ENCODE data around the gene RAB11FIP2.

The RAB11FIP2 gene

DNA sequence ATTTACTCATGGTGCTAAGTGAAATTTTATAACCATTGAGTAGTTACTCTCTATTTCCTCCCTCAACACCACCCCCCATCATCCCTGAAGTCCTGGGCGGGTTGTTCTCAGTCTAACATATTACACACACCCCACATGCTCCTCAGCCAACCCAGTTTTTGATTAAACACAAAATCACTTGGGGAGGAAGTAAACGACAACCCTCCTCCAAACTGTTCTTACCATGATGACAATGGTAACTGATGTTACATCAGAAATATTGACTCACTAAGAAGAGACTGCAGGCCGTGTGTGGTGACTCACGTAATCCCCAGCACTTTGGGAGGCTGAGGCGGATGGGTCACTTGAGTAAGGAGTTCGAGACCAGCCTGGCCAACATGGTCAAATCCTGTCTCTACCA is 44.2 kb downstream of the RAB11FIP2 start:
- H3K9ac ChIP-seq: no peak overlapping the region
- H3K4me1 ChIP-seq: no peaks in the 10 kb centered on the region
- no peaks in the 10 kb centered on the region for H3K79me2 ChIP-seq
- no peaks in the 10 kb centered on the region for H3K27me3 ChIP-seq (ENCODE audit: control insufficient read depth, insufficient read depth, low read length)
- H2AFZ ChIP-seq: no peak overlapping the region
- no peak overlapping the region for H3K4me3 ChIP-seq (ENCODE audit: low read depth, low read length)
- H3K4me2 ChIP-seq (ENCODE audit: low read length): no peak overlapping the region
- TF ChIP-seq, protein P1, sequence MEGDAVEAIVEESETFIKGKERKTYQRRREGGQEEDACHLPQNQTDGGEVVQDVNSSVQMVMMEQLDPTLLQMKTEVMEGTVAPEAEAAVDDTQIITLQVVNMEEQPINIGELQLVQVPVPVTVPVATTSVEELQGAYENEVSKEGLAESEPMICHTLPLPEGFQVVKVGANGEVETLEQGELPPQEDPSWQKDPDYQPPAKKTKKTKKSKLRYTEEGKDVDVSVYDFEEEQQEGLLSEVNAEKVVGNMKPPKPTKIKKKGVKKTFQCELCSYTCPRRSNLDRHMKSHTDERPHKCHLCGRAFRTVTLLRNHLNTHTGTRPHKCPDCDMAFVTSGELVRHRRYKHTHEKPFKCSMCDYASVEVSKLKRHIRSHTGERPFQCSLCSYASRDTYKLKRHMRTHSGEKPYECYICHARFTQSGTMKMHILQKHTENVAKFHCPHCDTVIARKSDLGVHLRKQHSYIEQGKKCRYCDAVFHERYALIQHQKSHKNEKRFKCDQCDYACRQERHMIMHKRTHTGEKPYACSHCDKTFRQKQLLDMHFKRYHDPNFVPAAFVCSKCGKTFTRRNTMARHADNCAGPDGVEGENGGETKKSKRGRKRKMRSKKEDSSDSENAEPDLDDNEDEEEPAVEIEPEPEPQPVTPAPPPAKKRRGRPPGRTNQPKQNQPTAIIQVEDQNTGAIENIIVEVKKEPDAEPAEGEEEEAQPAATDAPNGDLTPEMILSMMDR (IDR thresholded peaks at IDR 0.05): no peak
- H3K36me3 ChIP-seq (ENCODE audit: control insufficient read depth, insufficient read depth, low read length): no peaks in the 10 kb centered on the region
- no peak overlapping the region for H3K27ac ChIP-seq
- H3K9me3 ChIP-seq (ENCODE audit: control insufficient read depth, low read length): no peaks in the 10 kb centered on the region

- Histone ChIP-seq H3K4me2 (ENCODE audit: low read length) (no peak overlapping the region), H3K4me3 (ENCODE audit: low read depth, low read length) (no peak overlapping the region), H3K36me3 (ENCODE audit: control insufficient read depth, insufficient read depth, low read length) (no peaks in the 10 kb centered on the region), H2AFZ (no peak overlapping the region), H3K9me3 (ENCODE audit: control insufficient read depth, low read length) (no peaks in the 10 kb centered on the region), H3K79me2 (no peaks in the 10 kb centered on the region), H3K27ac (no peak overlapping the region), H3K9ac (no peak overlapping the region), H3K4me1 (no peaks in the 10 kb centered on the region), H3K27me3 (ENCODE audit: control insufficient read depth, insufficient read depth, low read length) (no peaks in the 10 kb centered on the region)
- TF ChIP-seq, protein P1 (IDR thresholded peaks at IDR 0.05): no peak
Measured at GRCh38 chr10:117997673-117998072, 49.1 kb downstream of the RAB11FIP2 start.

DNA sequence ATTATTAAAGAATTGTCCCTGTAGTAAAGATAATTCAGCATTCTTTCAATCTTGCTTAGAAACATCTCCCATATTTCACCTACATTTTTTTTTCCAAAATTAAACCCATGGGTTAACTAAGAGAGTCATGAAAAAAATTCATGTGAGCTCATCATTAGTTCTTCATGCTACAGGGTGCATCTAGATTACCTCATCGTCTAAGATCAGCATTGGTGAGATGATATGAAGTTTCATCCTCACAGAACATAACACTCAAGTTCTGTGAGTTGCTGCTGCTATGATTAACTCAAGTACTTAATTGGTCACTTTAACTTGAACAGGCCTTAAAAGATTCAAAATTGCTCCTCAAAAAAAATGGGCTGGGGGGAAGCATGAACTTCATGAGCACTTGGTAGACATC is 50.0 kb downstream of the RAB11FIP2 start:
- Histone ChIP-seq H3K9me3 (ENCODE audit: control insufficient read depth, low read length) (no peaks in the 10 kb centered on the region), H3K4me2 (ENCODE audit: low read length) (no peak overlapping the region), H3K79me2 (no peaks in the 10 kb centered on the region), H3K27me3 (ENCODE audit: control insufficient read depth, insufficient read depth, low read length) (no peaks in the 10 kb centered on the region), H3K9ac (no peak overlapping the region), H3K4me1 (no peaks in the 10 kb centered on the region), H2AFZ (no peak overlapping the region), H3K36me3 (ENCODE audit: control insufficient read depth, insufficient read depth, low read length) (no peaks in the 10 kb centered on the region), H3K4me3 (ENCODE audit: low read depth, low read length) (no peak overlapping the region), H3K27ac (no peak overlapping the region)
- TF ChIP-seq, protein P1 (IDR thresholded peaks at IDR 0.05): no peak

DNA sequence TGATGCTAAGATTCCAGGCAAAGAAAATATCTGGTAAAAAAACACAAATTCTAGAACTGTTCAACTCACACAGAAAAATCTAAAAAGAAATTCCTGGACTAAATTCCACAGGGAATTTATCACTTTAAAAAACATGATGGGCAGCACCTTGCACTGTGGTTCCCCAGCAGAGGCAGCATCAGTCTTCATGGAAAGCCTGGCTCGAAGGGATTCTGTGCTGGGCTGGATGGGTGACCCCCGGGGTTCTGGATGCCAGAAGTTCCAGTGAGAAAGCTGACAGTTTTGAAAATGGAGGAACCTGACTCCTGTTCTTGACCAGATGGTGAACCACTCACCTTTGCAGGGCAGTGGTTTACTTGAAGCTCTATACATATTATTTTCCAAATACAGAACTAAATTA is 52.0 kb downstream of the RAB11FIP2 start:
- Histone ChIP-seq H2AFZ (no peak overlapping the region), H3K36me3 (ENCODE audit: control insufficient read depth, insufficient read depth, low read length) (no peaks in the 10 kb centered on the region)
- TF ChIP-seq, protein P1 (IDR thresholded peaks at IDR 0.05): no peak

GRCh38 chr10:117993166-117993565 is 53.6 kb downstream of the RAB11FIP2 start:
- no peak overlapping the region for H3K27ac ChIP-seq
- H3K9ac ChIP-seq: no peak overlapping the region
- H2AFZ ChIP-seq: no peak overlapping the region
- TF ChIP-seq, protein P1 (IDR thresholded peaks at IDR 0.05): no peak
- H3K9me3 ChIP-seq (ENCODE audit: control insufficient read depth, low read length): no peaks in the 10 kb centered on the region
- no peak overlapping the region for H3K4me3 ChIP-seq (ENCODE audit: low read depth, low read length)
- no peaks in the 10 kb centered on the region for H3K79me2 ChIP-seq
- no peaks in the 10 kb centered on the region for H3K4me1 ChIP-seq
- H3K4me2 ChIP-seq (ENCODE audit: low read length): no peak overlapping the region
- no peaks in the 10 kb centered on the region for H3K27me3 ChIP-seq (ENCODE audit: control insufficient read depth, insufficient read depth, low read length)
- no peaks in the 10 kb centered on the region for H3K36me3 ChIP-seq (ENCODE audit: control insufficient read depth, insufficient read depth, low read length)

More for the DNA sequence above, 52.0 kb downstream of the RAB11FIP2 start:
- H3K27me3 ChIP-seq (ENCODE audit: control insufficient read depth, insufficient read depth, low read length): no peaks in the 10 kb centered on the region
- H3K9ac ChIP-seq: no peak overlapping the region
- H3K4me2 ChIP-seq (ENCODE audit: low read length): no peak overlapping the region
- no peak overlapping the region for H3K27ac ChIP-seq
- no peaks in the 10 kb centered on the region for H3K4me1 ChIP-seq
- H3K79me2 ChIP-seq: no peaks in the 10 kb centered on the region
- no peaks in the 10 kb centered on the region for H3K9me3 ChIP-seq (ENCODE audit: control insufficient read depth, low read length)
- H3K4me3 ChIP-seq (ENCODE audit: low read depth, low read length): no peak overlapping the region

Data from parathyroid adenoma (tissue), 2 donors.